Endothelial cell of umbilical vein (primary cell): Measurements from ENCODE around the gene GAA. TPM values are rescaled to one million over a fixed set of nuclear protein-coding genes. Genes with fewer than 3 reads are reported as not detected.

Experiments used
- BruUV-seq: library from RNA; stranded (reverse); fragments of 400-500 nt; replicated peaks from 2 replicates; lab custom pipeline; 2021; lab: Mats Ljungman, UMichigan
- CTCF ChIA-PET: fragments of 300-600, 350-600 bp; sonication (Branson Sonifier 250); formaldehyde crosslinking; loops from one replicate; lab custom pipeline; 2021; ENCODE audit warnings: antibody characterized with exemption, inconsistent platforms; lab: Charles Lee
- POLR2A ChIA-PET: fragments of 300-600, 350-600 bp; sonication (Branson Sonifier 250); formaldehyde crosslinking; loops from one replicate; lab custom pipeline; 2021; ENCODE audit warnings: antibody characterized with exemption, inconsistent platforms; lab: Charles Lee
- DNase-seq: peaks from one replicate; pipeline ENCODE4 v3.0.0-alpha.2; 2011; ENCODE audit warnings: low read depth, low spot score
- FAIRE-seq: peaks from 2 replicates; lab custom pipeline; 2011; peaks lifted over from hg19 to GRCh38; lab: Jason Lieb, UNC
- H2AFZ ChIP-seq: 2 replicates; pipeline ENCODE4 v1.6.0; 2012; ENCODE audit warnings: low read depth, low read length, control low read depth, inconsistent platforms
- H3K27ac ChIP-seq: 2 replicates; pipeline ENCODE4 v1.5.1; 2011; ENCODE audit warnings: low read depth, mild to moderate bottlenecking, control low read depth, low read length, moderate library complexity; ENCODE audit not compliant: insufficient read depth
- H3K27me3 ChIP-seq, 2 experiments: 2 replicates each; pipeline versions ENCODE4 v1.6.0 to v1.6.1; 2011; ENCODE audit warnings: low read length in 2 of 2, mixed read lengths in 1 of 2; ENCODE audit not compliant: control insufficient read depth in 2 of 2, insufficient read depth in 2 of 2
- H3K36me3 ChIP-seq, 2 experiments: 2 replicates in 1 of 2; 3 replicates in 1 of 2; pipeline ENCODE4 v1.5.1; 2011; ENCODE audit warnings: low read length in 2 of 2, mild to moderate bottlenecking in 1 of 2, moderate library complexity in 1 of 2; ENCODE audit not compliant: control insufficient read depth in 2 of 2, insufficient read depth in 2 of 2; ENCODE audit errors: extremely low read depth in 1 of 2
- H3K4me1 ChIP-seq: 3 replicates; pipeline ENCODE4 v1.5.1; 2011; ENCODE audit warnings: mild to moderate bottlenecking, low read length; ENCODE audit not compliant: control insufficient read depth, insufficient read depth; ENCODE audit errors: extremely low read depth
- H3K4me2 ChIP-seq: 2 replicates; pipeline ENCODE4 v1.6.1; 2011; ENCODE audit warnings: low read length, control low read depth, mixed read lengths; ENCODE audit not compliant: insufficient read depth
- H3K4me3 ChIP-seq, 3 experiments: fragments of 200-600 bp in 1 of 3; sonication (generic), shearing (Covaris generic) in 1 of 3; replicated peaks in 1 of 3; 2 replicates each; pipeline ENCODE4 v1.5.1; 2011 to 2016; ENCODE audit warnings: control low read depth in 3 of 3, low read length in 3 of 3, mild to moderate bottlenecking in 2 of 3, inconsistent platforms in 1 of 3, low read depth in 1 of 3, moderate library complexity in 1 of 3; ENCODE audit not compliant: insufficient read depth in 1 of 3
- H3K79me2 ChIP-seq: 2 replicates; pipeline ENCODE4 v1.6.0; 2012; ENCODE audit warnings: low read length, inconsistent platforms; ENCODE audit not compliant: control insufficient read depth, insufficient read depth
- H3K9ac ChIP-seq: replicated peaks from 2 replicates; pipeline ENCODE3; 2011; ENCODE audit warnings: low read length, control low read depth; ENCODE audit not compliant: insufficient read depth; ENCODE audit errors: extremely low read depth
- H3K9me1 ChIP-seq: replicated peaks from 3 replicates; pipeline ENCODE4 v1.6.0; 2011; ENCODE audit warnings: mild to moderate bottlenecking, low read length; ENCODE audit not compliant: control insufficient read depth, insufficient read depth; ENCODE audit errors: extremely low read depth
- H3K9me3 ChIP-seq: replicated peaks from 2 replicates; pipeline ENCODE4 v1.5.1; 2012; ENCODE audit warnings: low read length, inconsistent platforms; ENCODE audit not compliant: control insufficient read depth, insufficient read depth
- H4K20me1 ChIP-seq: replicated peaks from 2 replicates; pipeline ENCODE3; 2011; ENCODE audit warnings: mild to moderate bottlenecking, low read length; ENCODE audit not compliant: control insufficient read depth, insufficient read depth; ENCODE audit errors: extremely low read depth
- EZH2 ChIP-seq: IDR thresholded peaks from 2 replicates; pipeline ENCODE4 v1.6.1; 2012; ENCODE audit warnings: borderline replicate concordance, low read depth, mild to moderate bottlenecking, moderate library complexity, low read length, inconsistent platforms; ENCODE audit not compliant: severe bottlenecking
- FOS ChIP-seq: IDR thresholded peaks from 2 replicates; pipeline ENCODE4 v1.6.1; 2011; ENCODE audit warnings: mild to moderate bottlenecking, low read length, moderate library complexity, borderline replicate concordance; ENCODE audit not compliant: insufficient read depth
- MYC ChIP-seq: IDR thresholded peaks from one replicate; pipeline ENCODE4 v1.6.1; 2011; ENCODE audit warnings: mild to moderate bottlenecking, low read depth, low read length
- dilution Hi-C: fragments of 300-500 bp; cut with MboI; formaldehyde crosslinking; loops from one replicate; pipeline ENCODE4 v1.15.0; 2019; ENCODE audit warnings: low sequenced_read_pairs; ENCODE audit not compliant: extremely low pct_ligation_motif_present
- intact Hi-C: fragments of 100-400 bp; cut with micrococcal nuclease; formaldehyde crosslinking; loops from one replicate; pipeline ENCODE4 v1.10.0; 2022
- polyA plus RNA-seq, 4 experiments: library from polyadenylated mRNA; depleted of rRNA in 3 of 4; stranded (reverse) in 3 of 4; unstranded in 1 of 4; fragments of >200 nt; gene quantifications; 2 replicates each; pipeline versions ENCODE4 v1.2.1 to v1.2.3, GENCODE V29; 2011 to 2012; ENCODE audit warnings: missing spikeins in 1 of 4
- total RNA-seq: library from RNA; stranded (reverse); gene quantifications from 2 replicates; pipeline ENCODE4 v1.2.3, GENCODE V29; 2021
- TF ChIP-seq, protein P1 (sequence below): IDR thresholded peaks from 2 replicates; pipeline ENCODE4 v1.6.1; 2011; ENCODE audit not compliant: insufficient read depth, insufficient read length

Gene GAA
- total and polyA plus RNA-seq, 2 donors (not counting 3 experiments of a cell fraction or from before 2014, with no cell fraction given), result 26.3 to 49.7 TPM

DNA sequence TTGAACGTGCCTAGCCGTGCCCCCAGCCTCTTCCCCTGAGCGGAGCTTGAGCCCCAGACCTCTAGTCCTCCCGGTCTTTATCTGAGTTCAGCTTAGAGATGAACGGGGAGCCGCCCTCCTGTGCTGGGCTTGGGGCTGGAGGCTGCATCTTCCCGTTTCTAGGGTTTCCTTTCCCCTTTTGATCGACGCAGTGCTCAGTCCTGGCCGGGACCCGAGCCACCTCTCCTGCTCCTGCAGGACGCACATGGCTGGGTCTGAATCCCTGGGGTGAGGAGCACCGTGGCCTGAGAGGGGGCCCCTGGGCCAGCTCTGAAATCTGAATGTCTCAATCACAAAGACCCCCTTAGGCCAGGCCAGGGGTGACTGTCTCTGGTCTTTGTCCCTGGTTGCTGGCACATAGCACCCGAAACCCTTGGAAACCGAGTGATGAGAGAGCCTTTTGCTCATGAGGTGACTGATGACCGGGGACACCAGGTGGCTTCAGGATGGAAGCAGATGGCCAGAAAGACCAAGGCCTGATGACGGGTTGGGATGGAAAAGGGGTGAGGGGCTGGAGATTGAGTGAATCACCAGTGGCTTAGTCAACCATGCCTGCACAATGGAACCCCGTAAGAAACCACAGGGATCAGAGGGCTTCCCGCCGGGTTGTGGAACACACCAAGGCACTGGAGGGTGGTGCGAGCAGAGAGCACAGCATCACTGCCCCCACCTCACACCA is 724 bp downstream of the GAA start:
- H2AFZ ChIP-seq, result peak overlapping the region; percentile 92
- peak overlapping the region; percentile 10 to 80 (median 70) for H3K4me3 ChIP-seq
- no peaks in the 10 kb centered on the region for H3K9me1 ChIP-seq
- ChIA-PET POLR2A (interaction anchor here (0.6 to 1.0 kb wide), 2 partner anchors 44 to 68 kb away, joined by 4 to 5 read pairs; no protein-coding TSS in a partner anchor), CTCF (interaction anchor here (0.6 to 2.4 kb wide), 45 partner anchors 8 to 360 kb away, joined by 3 to 23 read pairs (median 5); partner anchors contain the start of genes CBX8 and EIF4A3)
- peak overlapping the region; percentile 55 for H3K4me2 ChIP-seq
- intact Hi-C loops (loop anchor here (1.0 to 10.0 kb wide), 2 partner anchors 45 to 263 kb away; partner anchors contain the start of gene EIF4A3), dilution Hi-C loops (no loop called here)
- BruUV-seq, result no TSS peak
- no peak for TF ChIP-seq MYC
- TF ChIP-seq, protein P1, sequence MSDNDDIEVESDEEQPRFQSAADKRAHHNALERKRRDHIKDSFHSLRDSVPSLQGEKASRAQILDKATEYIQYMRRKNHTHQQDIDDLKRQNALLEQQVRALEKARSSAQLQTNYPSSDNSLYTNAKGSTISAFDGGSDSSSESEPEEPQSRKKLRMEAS, result no peak
- TF ChIP-seq EZH2, result no peak
- no peak for TF ChIP-seq FOS
- DNase-seq, result peak; percentile 35
- peak overlapping the region; percentile 83 for H3K9ac ChIP-seq
- no peaks in the 10 kb centered on the region for H4K20me1 ChIP-seq
- H3K27me3 ChIP-seq, result no peaks in the 10 kb centered on the region
- FAIRE-seq, result peak; percentile 77
- H3K79me2 ChIP-seq, result no peaks in the 10 kb centered on the region
- H3K9me3 ChIP-seq, result no peaks in the 10 kb centered on the region
- no peaks in the 10 kb centered on the region for H3K36me3 ChIP-seq
- no peak overlapping the region for H3K27ac ChIP-seq
- H3K4me1 ChIP-seq, result peaks cover 10% of the 10 kb centered on the region
